H54 (cell line): ENCODE results near the gene ZNF664.
"Not testable (repeated sequence)": the region's sequence is repeated elsewhere in the genome, so short reads cannot be mapped to it uniquely, and the experiment has no call there.

ENCODE experiments used
- DNase-seq: peaks from one replicate; pipeline ENCODE4 v3.0.0; 2011; ENCODE audit warnings: low spot score, mixed read lengths; ENCODE audit not compliant: insufficient read length
- FAIRE-seq: peaks from 3 replicates; lab custom pipeline; 2011; peaks lifted over from hg19 to GRCh38; lab: Jason Lieb, UNC
- POLR2A ChIP-seq: IDR thresholded peaks from 2 replicates; pipeline ENCODE4 v1.6.1; 2011; ENCODE audit warnings: low read depth, mild to moderate bottlenecking, low read length

The ZNF664 gene

GRCh38 chr12:123945287-123946151, 27.5 kb upstream of the ZNF664 start:
- DNase-seq (no peak), FAIRE-seq (no peak)
- TF ChIP-seq POLR2A: no peak

GRCh38 chr12:123946152-123946515, 26.9 kb upstream of the ZNF664 start:
- no peak for TF ChIP-seq POLR2A
- FAIRE-seq (no peak), DNase-seq (no peak)

GRCh38 chr12:123946516-123947505, 26.2 kb upstream of the ZNF664 start:
- not testable (repeated sequence) for DNase-seq, FAIRE-seq

GRCh38 chr12:123947531-123947930, 25.5 kb upstream of the ZNF664 start:
- not testable (repeated sequence) for FAIRE-seq, DNase-seq

GRCh38 chr12:123948401-123948795, 24.6 kb upstream of the ZNF664 start:
- DNase-seq: no peak
- no peak for FAIRE-seq
- no peak for TF ChIP-seq POLR2A

GRCh38 chr12:123948796-123949769, 23.9 kb upstream of the ZNF664 start:
- no peak for DNase-seq
- FAIRE-seq: no peak
- no peak for TF ChIP-seq POLR2A

- DNase-seq (no peak), FAIRE-seq (no peak)
- no peak for TF ChIP-seq POLR2A
Observed at GRCh38 chr12:123949770-123950165, 23.2 kb upstream of the ZNF664 start.

GRCh38 chr12:123950476-123951349, 22.3 kb upstream of the ZNF664 start:
- no peak for TF ChIP-seq POLR2A
- DNase-seq (no peak), FAIRE-seq (no peak)

GRCh38 chr12:123951467-123951866, 21.5 kb upstream of the ZNF664 start:
- no peak for FAIRE-seq
- TF ChIP-seq POLR2A: no peak
- DNase-seq: no peak

GRCh38 chr12:123952037-123952436, 21.0 kb upstream of the ZNF664 start:
- TF ChIP-seq POLR2A: no peak
- no peak for DNase-seq
- FAIRE-seq: no peak

- DNase-seq (no peak), FAIRE-seq (no peak)
- no peak for TF ChIP-seq POLR2A
Observed at GRCh38 chr12:123954647-123955350, 18.2 kb upstream of the ZNF664 start.

GRCh38 chr12:123956249-123956648, 16.8 kb upstream of the ZNF664 start:
- no peak for TF ChIP-seq POLR2A
- FAIRE-seq: no peak
- DNase-seq: no peak
